Sigmoid colon (tissue), 4 donors: Measurements from ENCODE around the gene FICD.

ENCODE experiments used
- CTCF ChIP-seq, 4 experiments: fragments of 450-650 bp in 3 of 4; fragments of 200-600 bp in 1 of 4; IDR thresholded peaks; one replicate each; pipeline ENCODE4 v1.5.1; 2016 to 2019; ENCODE audit warnings: antibody characterized with exemption in 4 of 4, mild to moderate bottlenecking in 3 of 4, moderate library complexity in 2 of 4
- POLR2A ChIP-seq, 2 donors: fragments of 450-650 bp; IDR thresholded peaks; one replicate each; pipeline ENCODE4 v1.6.1; 2016; ENCODE audit warnings: antibody characterized with exemption in 2 of 2, mild to moderate bottlenecking in 2 of 2, moderate library complexity in 2 of 2
- POLR2AphosphoS5 ChIP-seq, 4 donors: sonication (generic); formaldehyde crosslinking; IDR thresholded peaks; one replicate each; pipeline ENCODE4 v1.6.1; 2017; ENCODE audit warnings: antibody characterized with exemption in 4 of 4

GRCh38 chr12:108475396-108475795 is 39.7 kb upstream of the FICD start:
- TF ChIP-seq CTCF (IDR thresholded peaks at IDR 0.05) (no peak), POLR2A (IDR thresholded peaks at IDR 0.05) (no peak), POLR2AphosphoS5 (IDR thresholded peaks at IDR 0.05) (no peak)
